Gastroesophageal sphincter (tissue), 4 donors: ENCODE data around the gene PIK3C2G. TPM values are rescaled to one million over a fixed set of nuclear protein-coding genes. Genes with fewer than 3 reads are reported as not detected.

Experiments used
- ATAC-seq: fragments of 150-250 bp; one replicate; pipeline ENCODE4 v1.9.1; 2016; ENCODE audit warnings: mild to moderate bottlenecking, moderate library complexity
- H3K27ac ChIP-seq, 4 donors: fragments of 200-600 bp; sonication (generic) in 3 of 4; 1 replicate in 3 of 4; 2 replicates in 1 of 4; pipeline ENCODE4 v1.5.1; 2016 to 2019
- H3K27me3 ChIP-seq: fragments of 200-600 bp; sonication (generic); one replicate; pipeline ENCODE4 v1.5.1; 2019
- H3K36me3 ChIP-seq, 2 donors: fragments of 200-600 bp; sonication (generic); one replicate each; pipeline ENCODE4 v1.5.1; 2019; ENCODE audit warnings: control low read depth in 1 of 2
- H3K4me1 ChIP-seq, 3 donors: fragments of 200-600 bp; sonication (generic); 1 replicate in 2 of 3; 2 replicates in 1 of 3; pipeline ENCODE4 v1.5.1; 2016 to 2019; ENCODE audit warnings: control low read depth in 2 of 3
- H3K4me3 ChIP-seq, 2 donors: fragments of 200-600 bp; sonication (generic); one replicate each; pipeline ENCODE4 v1.5.1; 2019; ENCODE audit warnings: mild to moderate bottlenecking in 1 of 2, moderate library complexity in 1 of 2
- H3K9me3 ChIP-seq, 3 donors: fragments of 200-600 bp; sonication (generic); one replicate each; pipeline ENCODE4 v1.5.1; 2017 to 2019; ENCODE audit warnings: control low read depth in 2 of 3
- EP300 ChIP-seq: sonication (generic); formaldehyde crosslinking; IDR thresholded peaks from one replicate; pipeline ENCODE4 v1.6.1; 2017; ENCODE audit warnings: antibody characterized with exemption, mild to moderate bottlenecking
- POLR2A ChIP-seq, 2 donors: fragments of 450-650 bp; IDR thresholded peaks; one replicate each; pipeline ENCODE4 v1.6.1; 2017; ENCODE audit warnings: antibody characterized with exemption in 2 of 2, mild to moderate bottlenecking in 2 of 2, moderate library complexity in 1 of 2
- POLR2AphosphoS5 ChIP-seq: sonication (generic); formaldehyde crosslinking; IDR thresholded peaks from one replicate; pipeline ENCODE4 v1.6.1; 2017; ENCODE audit warnings: antibody characterized with exemption
- WGBS, 2 donors: methylation state at CpG; one replicate each; pipeline ENCODE4 v1.1.5; 2018; ENCODE audit warnings: low coverage in 1 of 2; 5-methylcytosine and 5-hydroxymethylcytosine counted together
- total RNA-seq, 4 donors: library from RNA; depleted of rRNA; stranded (reverse); fragments of >200 nt; gene quantifications; one replicate each; pipeline ENCODE4 v1.1.0, GENCODE V29; 2016
- TF ChIP-seq, protein P1 (sequence below), 4 experiments: fragments of 200-600 bp in 2 of 4; fragments of 450-650 bp in 2 of 4; sonication (generic) in 1 of 4; IDR thresholded peaks; one replicate each; pipeline ENCODE4 v1.5.1; 2017 to 2019; ENCODE audit warnings: antibody characterized with exemption in 4 of 4, mild to moderate bottlenecking in 2 of 4, moderate library complexity in 2 of 4

PIK3C2G gene
- total RNA-seq, 4 donors from 2014 or later: 0.40 to 0.79 (median 0.69) TPM; not detected in 1

DNA sequence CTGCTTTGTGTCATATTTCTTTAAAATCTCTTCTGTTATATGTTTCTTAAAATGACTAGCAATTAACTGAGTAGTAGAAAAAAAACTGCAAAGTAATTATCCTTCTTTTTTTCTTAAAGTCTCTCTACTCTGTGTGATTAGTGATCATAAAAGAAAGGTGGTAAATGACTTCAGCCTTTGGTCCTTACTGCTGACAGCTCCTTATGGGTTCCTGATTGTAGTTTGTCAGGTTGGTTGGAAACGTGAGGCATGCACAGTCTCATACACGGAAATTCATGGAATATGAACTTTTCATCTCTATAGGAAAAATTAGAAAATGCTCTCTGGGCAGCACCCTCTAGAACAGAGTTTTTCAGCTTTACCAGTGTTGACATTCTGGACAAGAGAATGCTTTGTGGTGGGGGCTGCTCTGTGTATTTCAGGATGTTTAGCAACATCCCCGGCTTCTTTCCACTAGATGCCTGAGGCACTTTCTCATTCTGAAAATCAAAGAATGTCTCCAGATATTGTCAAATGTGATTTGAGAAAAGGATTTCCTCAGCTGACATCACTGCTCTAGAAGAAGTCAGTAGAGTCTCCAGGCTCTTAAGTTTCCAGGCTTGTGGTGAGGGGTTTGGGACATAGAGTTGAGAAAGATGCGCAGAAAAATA lies 121.0 kb downstream of the PIK3C2G start:
- TF ChIP-seq, protein P1, sequence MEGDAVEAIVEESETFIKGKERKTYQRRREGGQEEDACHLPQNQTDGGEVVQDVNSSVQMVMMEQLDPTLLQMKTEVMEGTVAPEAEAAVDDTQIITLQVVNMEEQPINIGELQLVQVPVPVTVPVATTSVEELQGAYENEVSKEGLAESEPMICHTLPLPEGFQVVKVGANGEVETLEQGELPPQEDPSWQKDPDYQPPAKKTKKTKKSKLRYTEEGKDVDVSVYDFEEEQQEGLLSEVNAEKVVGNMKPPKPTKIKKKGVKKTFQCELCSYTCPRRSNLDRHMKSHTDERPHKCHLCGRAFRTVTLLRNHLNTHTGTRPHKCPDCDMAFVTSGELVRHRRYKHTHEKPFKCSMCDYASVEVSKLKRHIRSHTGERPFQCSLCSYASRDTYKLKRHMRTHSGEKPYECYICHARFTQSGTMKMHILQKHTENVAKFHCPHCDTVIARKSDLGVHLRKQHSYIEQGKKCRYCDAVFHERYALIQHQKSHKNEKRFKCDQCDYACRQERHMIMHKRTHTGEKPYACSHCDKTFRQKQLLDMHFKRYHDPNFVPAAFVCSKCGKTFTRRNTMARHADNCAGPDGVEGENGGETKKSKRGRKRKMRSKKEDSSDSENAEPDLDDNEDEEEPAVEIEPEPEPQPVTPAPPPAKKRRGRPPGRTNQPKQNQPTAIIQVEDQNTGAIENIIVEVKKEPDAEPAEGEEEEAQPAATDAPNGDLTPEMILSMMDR (IDR thresholded peaks at IDR 0.05): no peak
- TF ChIP-seq POLR2AphosphoS5: no peak
- TF ChIP-seq POLR2A (IDR thresholded peaks at IDR 0.05): no peak
- TF ChIP-seq EP300: no peak
- Histone ChIP-seq H3K36me3 (no peaks in the 10 kb centered on the region), H3K27ac (peak overlapping the region in 3 of 4 donors; percentile 48 to 63 (median 57)), H3K9me3 (no peaks in the 10 kb centered on the region), H3K4me3 (no peak overlapping the region), H3K27me3 (no peaks in the 10 kb centered on the region), H3K4me1 (peaks cover 0 to 25% (median 0%) of the 10 kb centered on the region in 3 donors)
- 57 to 73% methylated on average over 2 to 3 of the region's 4 CpGs for WGBS, 2 donors
- ATAC-seq: no peak

DNA sequence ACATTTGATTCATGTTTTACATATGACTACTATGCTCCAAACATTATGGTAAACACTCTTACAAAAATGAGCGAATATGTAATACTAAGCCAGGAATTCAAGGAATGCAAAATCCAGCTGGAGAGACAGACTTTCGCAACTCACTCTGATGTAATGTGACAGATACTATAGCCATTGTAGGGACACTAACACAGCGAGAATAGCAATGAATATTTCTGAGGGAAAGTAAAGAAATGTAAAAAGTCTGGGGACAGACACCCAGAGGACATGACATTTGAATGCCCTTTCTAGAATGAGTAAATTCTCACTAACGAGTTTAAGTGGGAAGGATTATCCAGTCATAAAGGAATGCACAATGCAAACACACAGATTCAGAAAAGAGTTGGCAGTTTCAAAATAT lies 121.9 kb downstream of the PIK3C2G start:
- TF ChIP-seq, protein P1 (IDR thresholded peaks at IDR 0.05): no peak
- TF ChIP-seq POLR2A (IDR thresholded peaks at IDR 0.05): no peak
- TF ChIP-seq EP300: no peak
- TF ChIP-seq POLR2AphosphoS5: no peak
- no peaks in the 10 kb centered on the region for H3K27me3 ChIP-seq
- 9 to 23% methylated on average over 4 of the region's 4 CpGs for WGBS, 2 donors
- no peak for ATAC-seq
- no peak overlapping the region for H3K4me3 ChIP-seq
- peak overlapping the region in 3 of 4 donors; percentile 48 to 63 (median 57) for H3K27ac ChIP-seq
- peaks cover 0 to 25% (median 0%) of the 10 kb centered on the region in 3 donors for H3K4me1 ChIP-seq
- no peaks in the 10 kb centered on the region for H3K9me3 ChIP-seq
- no peaks in the 10 kb centered on the region for H3K36me3 ChIP-seq

DNA sequence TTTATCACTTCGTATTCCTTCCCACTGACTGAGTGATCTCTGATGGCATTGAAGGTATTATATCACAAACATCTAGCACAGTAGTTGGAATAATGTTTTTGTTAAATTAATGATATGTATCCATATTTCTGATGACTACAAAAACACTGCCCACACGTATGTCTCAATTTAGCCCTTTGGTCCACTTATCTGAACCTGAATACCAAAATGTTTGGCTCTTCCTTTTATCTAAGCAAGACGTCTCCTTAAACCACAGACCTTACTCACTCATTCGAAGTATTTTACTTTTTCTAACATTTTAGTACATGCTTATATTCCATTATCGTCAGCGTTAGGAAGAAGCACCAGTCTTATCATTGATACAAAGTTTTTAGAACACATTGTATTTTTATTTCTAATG lies 126.4 kb downstream of the PIK3C2G start:
- H3K36me3 ChIP-seq: no peaks in the 10 kb centered on the region
- 81 to 91% methylated on average over 6 of the region's 6 CpGs for WGBS, 2 donors
- H3K4me3 ChIP-seq: no peak overlapping the region
- TF ChIP-seq, protein P1 (IDR thresholded peaks at IDR 0.05): no peak
- TF ChIP-seq POLR2A (IDR thresholded peaks at IDR 0.05): no peak
- TF ChIP-seq POLR2AphosphoS5: no peak
- no peak for TF ChIP-seq EP300
- H3K27ac ChIP-seq: no peak overlapping the region
- peaks cover 0 to 12% (median 0%) of the 10 kb centered on the region in 3 donors for H3K4me1 ChIP-seq
- H3K9me3 ChIP-seq: no peaks in the 10 kb centered on the region
- H3K27me3 ChIP-seq: no peaks in the 10 kb centered on the region
- ATAC-seq: no peak

DNA sequence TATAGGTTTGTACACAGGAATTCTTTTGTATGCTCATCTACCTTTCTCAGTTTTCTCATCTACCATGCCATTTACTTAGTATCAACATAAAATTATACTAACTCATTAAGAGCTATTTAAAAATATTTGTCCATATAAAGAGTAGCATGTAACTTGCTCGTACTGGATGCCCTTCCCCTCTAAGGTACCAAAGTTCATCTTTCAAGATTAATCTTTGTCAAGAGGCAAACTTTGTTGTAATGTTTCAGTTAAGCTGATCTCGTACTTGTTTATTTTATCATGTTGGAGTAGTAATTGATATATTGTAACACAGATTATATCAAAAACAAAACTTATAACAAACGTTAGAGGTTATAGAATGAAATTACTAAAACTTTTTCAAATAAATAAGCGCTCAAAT lies 128.5 kb downstream of the PIK3C2G start:
- no peak overlapping the region for H3K4me3 ChIP-seq
- ATAC-seq: no peak
- no peak for TF ChIP-seq POLR2A (IDR thresholded peaks at IDR 0.05)
- TF ChIP-seq, protein P1 (IDR thresholded peaks at IDR 0.05): no peak
- TF ChIP-seq EP300: no peak
- H3K4me1 ChIP-seq: no peaks in the 10 kb centered on the region
- H3K9me3 ChIP-seq: no peaks in the 10 kb centered on the region
- H3K36me3 ChIP-seq: no peaks in the 10 kb centered on the region
- H3K27me3 ChIP-seq: no peaks in the 10 kb centered on the region
- no peak overlapping the region for H3K27ac ChIP-seq
- WGBS, 2 donors: 47 to 57% methylated on average over 4 of the region's 4 CpGs

DNA sequence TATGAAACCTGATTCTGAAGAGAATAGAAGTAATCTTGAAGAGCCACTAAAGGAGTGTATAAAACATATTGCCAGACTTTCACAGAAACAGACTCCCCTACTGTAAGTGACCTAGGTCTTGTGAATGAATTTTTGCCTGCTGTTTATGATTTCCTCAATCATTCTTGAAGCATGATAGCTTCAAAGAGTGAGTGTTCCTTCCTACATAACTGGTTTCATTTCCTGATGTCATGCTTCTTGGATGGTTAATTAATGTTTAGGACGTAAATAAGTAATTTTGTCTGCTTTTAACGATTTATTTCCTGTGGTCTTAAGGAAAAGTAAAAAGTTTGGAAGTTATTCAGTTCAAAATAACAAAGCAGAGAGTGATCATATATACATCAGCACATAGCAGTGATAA lies 129.8 kb downstream of the PIK3C2G start:
- Histone ChIP-seq H3K9me3 (no peaks in the 10 kb centered on the region), H3K27me3 (no peaks in the 10 kb centered on the region), H3K4me1 (no peaks in the 10 kb centered on the region), H3K36me3 (no peaks in the 10 kb centered on the region), H3K4me3 (no peak overlapping the region), H3K27ac (no peak overlapping the region)
- WGBS, 2 donors: 46 to 76% methylated on average over 2 of the region's 2 CpGs
- no peak for ATAC-seq
- TF ChIP-seq EP300 (no peak), POLR2A (IDR thresholded peaks at IDR 0.05) (no peak), POLR2AphosphoS5 (no peak)
- TF ChIP-seq, protein P1 (IDR thresholded peaks at IDR 0.05): no peak
